Activated CD4-positive, alpha-beta T cell treated with anti-CD3 and anti-CD28 coated beads, Interleukin-2, amount 50 U/mL, for 16 hours (primary cell): Measurements from ENCODE around the gene ZSWIM6.

ENCODE experiments used
- DNase-seq: peaks from one replicate; pipeline ENCODE4 v3.0.0-alpha.2; 2020

Gene ZSWIM6

DNA sequence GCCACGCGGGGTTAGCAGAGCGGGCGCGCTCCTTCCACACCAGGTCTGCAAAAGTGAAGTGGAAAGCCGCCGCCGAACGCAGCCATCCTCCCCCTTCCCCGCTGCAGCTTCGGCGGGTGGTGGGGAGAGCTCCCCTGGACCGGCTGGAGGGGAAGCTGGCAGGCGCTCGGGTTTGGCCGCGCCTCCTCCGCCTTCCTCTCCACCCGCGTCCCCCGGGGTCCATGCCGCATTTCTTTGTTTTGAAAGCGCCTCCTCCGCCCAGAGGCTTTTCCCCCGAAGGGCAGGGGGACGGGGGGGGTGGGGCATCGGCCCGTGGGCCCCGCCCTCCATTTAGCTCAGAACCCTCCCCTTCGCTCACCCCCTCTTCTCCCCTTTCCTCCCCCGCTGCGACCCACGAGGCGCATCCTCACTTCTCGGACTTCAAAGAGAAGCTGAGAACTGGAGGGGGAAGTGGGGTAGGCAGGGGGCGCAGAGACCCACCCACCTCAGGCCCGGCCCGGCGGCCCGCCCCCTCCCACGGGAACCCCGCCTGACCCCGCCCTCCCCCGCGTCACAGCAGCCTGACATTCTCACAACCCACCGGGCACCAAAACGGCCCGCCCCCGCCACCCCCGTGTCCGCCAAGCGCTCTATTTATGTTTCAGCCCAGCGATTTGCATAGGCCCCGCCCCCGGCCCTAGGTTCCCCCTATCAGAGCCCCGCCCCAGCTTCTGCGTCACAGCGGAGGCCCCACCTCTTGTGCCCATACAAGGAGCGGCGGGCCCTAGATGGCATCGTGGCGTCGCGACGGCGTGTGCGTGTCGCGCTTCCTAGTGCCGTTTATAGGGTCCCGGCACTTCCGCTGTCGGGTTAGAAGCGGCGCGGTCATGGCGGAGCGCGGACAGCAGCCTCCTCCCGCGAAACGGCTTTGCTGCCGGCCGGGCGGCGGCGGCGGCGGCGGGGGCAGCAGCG is at the start of gene ZSWIM6:
Gene ZSWIM6 (plus strand): TSS at position 852 of the 951 bp plus-strand sequence. CDS start 15 bp downstream, at position 867.
- DNase-seq = peak; percentile 96

DNA sequence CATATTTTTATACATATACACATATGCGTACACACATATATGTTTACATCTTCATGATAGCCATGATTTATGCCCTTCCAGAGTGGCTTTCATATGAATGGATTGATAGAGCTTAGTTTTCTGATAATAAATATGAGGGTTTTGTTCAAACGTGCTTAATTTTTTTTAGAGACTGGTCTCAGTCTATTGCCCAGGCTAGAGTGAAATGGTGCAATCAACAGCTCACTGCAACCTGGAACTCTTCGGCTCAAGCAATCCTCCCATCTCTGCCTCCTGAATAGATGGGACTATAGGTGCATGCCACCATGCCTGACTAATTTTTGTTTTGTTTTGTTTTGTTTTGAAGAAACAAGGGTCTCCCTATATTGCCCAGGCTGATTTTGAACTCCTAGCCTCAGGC is 48.6 kb upstream of the ZSWIM6 start:
- no peak for DNase-seq

GRCh38 chr5:61285531-61285930 is 46.5 kb upstream of the ZSWIM6 start:
- DNase-seq = no peak

GRCh38 chr5:61286446-61287132 is 45.5 kb upstream of the ZSWIM6 start:
- DNase-seq = no peak

- no peak for DNase-seq
Measured at GRCh38 chr5:61287474-61287873, 44.6 kb upstream of the ZSWIM6 start.

DNA sequence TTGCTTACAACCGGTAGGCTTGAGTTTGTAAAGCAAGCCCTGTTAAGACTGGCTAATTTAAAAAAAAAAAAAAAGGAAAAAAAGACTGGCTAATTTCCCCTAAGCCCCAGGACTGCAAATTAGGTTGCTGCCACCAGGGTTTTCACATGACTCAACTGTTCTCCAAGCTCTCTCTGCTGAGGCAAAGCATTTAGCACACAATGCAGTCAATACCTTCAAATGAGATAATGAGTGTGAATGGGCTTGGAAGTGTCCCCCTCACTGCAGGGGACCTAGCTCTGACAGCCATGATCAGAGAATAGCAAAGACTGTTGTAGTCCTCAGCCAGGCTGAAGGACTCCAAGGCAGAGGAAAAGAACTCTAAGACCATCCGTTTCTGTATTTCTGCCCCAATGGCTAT is 42.8 kb upstream of the ZSWIM6 start:
- DNase-seq = no peak

GRCh38 chr5:61289669-61290306 is 42.3 kb upstream of the ZSWIM6 start:
- no peak for DNase-seq

DNA sequence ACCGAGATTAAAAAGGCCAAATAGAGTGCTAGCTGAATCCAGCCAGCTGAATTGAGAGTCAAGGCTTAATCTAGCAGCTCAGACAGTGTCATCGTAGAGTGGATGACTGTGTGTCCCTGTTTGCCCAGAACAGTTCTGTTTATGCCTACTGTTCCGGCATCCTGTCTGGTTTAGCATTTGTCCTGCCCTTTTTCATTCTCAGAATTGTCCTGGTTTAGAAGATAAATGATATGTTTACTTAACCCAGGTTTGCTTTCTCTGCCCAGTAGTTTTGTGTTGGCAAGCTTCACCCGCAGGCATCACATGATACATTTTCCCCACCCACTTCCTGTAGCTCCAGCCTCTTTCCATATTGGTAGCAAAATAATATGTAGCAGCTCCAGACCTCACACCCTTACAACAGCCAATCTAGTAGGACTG is 41.3 kb upstream of the ZSWIM6 start:
- DNase-seq = no peak

GRCh38 chr5:61292062-61292657 is 39.9 kb upstream of the ZSWIM6 start:
- DNase-seq = no peak

GRCh38 chr5:61293071-61293470 is 39.0 kb upstream of the ZSWIM6 start:
- DNase-seq = no peak

GRCh38 chr5:61293873-61294272 is 38.2 kb upstream of the ZSWIM6 start:
- DNase-seq = no peak

DNA sequence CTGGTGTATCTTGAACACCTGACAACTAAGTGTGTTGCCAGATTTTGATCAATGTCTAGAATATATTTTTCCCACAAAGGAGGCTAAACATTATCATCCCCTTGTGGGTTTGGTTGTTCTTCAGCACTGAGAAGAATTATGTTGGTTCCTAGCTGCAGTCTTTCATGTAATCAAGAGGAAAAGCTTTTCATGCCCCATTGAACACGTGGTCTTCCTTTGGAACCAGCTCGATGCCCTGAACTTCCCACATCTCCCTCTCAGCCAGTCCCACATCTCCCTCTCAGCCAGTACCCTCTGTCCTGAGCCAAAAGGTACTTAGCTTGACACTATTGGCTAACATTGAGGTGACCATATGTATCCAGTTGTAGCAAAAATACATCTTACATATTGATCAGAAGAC is 36.7 kb upstream of the ZSWIM6 start:
- DNase-seq = no peak

- no peak for DNase-seq
Measured at GRCh38 chr5:61298066-61298465, 34.0 kb upstream of the ZSWIM6 start.

DNA sequence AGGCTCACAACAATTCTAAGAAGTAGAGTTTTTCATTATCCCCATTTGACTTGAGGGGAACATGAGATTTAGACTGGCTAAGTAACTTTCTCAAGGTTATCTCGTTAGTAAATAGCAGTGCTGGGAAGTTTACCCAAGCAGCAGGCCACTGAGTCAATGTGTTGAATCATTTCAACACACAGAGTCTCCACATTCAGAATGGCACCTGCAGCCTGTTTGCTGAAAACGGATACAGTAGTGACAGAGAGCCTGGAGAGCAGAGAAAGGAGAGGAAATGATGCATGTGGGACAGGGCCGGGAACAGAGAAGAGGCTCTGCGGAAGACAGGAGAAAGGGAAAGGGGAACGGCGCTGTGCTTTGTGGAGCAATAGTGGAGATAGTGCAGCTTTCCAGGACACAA is 33.5 kb upstream of the ZSWIM6 start:
- no peak for DNase-seq

GRCh38 chr5:61299261-61299681 is 32.8 kb upstream of the ZSWIM6 start:
- no peak for DNase-seq

DNA sequence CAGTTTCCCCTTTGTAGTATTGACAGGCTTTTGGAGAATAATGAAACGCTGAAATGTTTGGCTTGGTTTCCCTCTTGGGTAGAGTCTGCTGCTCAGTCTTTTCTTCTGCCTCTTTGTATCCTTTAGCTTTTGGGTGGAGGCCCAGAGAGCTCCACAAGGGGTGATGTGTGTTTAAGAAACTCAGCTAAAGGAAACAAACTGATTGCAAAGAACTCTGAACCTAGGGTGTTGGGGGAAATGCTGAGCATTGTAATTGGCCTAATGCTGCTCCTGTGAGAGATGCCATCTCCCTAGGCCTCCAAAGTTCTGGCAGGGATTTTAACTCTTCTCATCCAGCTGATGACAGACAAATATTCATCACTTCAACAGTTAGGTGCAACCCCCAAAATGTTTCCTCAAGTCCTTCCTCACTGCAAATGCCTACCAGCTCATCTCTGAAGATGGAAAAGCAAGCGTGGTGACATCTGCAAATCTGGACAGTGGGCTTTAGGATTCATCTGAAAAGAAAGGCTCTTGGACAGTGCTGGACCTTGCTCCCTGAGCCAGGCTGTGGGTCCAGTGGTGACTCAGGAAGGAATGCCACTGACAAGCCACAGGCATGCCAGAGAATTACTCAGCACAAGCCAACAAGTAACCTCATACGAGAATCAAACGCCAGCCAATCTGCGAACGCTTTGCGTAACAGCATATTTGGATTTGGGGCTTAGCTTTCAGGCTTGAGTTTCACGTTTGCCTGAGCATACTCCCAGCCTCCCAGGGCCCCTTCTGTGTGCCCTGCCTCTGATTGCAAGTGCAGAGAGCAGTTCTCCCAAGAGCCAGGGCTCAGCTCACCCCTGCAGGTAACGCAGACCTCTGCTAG is 30.5 kb upstream of the ZSWIM6 start:
- DNase-seq = no peak

GRCh38 chr5:61302200-61302563 is 29.9 kb upstream of the ZSWIM6 start:
- DNase-seq = no peak

DNA sequence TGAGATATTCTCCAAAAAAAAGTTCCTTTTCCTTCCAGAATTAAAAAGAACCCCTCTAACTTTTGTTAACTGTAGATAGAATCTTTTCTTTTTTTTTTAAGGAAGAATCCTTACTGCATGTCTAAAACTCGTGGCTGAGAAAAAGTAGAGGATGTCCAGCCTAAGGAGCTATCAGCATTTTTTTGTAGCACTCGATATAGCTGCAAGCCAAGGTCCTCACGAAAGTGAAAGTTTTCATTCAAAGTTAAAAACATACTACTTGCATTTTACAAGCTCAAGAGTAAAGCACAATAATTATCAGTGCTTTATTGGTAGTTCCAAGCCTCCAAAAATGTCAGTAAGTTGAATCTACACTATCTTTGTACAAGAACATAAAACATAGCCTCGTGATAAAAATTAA is 28.7 kb upstream of the ZSWIM6 start:
- DNase-seq = no peak

DNA sequence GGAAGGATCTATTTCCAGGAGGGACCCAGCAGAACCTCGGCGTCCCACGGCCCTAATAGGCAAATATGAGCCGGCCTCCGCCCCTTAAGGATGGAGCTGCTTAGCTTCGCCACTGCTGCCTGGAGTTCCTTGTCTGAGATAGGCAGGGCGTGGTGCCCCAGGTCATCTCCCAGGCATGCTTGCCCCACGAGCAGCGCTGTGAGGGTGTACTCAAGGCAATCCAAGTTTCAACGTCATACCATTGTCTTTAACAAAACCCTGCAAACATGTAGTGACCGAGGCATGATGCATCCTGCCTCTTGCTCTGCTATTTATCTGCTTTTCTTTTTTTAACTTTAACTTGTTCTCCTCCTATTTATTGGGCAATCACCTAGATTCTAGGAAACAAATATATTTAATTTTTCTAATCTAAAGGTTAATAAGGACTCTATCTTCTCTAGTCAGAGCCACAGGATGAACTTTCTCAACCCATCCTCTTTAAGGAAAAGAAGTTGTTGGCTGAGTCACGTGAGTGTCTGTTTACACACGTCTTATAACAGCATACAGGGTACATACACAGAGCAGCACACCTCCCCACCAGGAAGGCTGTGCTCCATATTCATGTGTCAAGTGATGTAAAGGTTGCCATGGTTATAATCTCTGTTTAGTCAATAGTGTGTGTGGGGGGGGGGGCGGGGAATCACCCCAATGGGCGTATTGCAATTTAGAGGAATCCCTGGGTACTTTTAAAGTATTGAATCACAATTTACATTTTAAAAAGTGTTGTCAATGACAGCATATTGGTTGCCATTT is 27.3 kb upstream of the ZSWIM6 start:
- DNase-seq = no peak

DNA sequence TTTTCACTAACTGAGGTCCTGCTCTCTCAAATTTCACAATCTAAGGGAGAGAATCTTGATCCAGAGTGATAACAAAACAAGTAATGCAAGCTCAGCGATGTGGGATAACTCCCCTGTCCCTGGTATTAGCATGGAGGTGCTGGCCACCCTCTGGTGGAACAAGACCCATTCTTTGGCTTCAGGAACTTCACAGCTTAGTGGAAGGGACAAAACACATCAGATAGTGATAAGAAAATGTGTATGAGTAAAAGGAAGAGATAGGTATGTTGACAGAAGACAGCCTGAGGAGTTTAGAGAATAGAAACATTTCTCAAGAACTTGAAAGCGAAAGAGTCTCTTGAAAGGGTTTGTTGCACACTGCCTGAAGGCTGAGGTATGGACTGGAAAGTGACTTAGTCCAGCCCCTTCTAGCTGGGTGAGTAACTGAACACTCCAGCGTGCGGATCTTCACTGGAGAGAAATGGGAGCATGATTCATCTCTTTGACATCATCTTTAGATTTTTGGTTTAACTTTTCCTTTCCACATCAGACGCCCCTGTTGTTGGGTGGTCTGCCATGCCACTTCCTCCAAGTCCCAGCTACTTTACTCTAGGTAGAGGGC is 25.4 kb upstream of the ZSWIM6 start:
- DNase-seq = peak; percentile 45

DNA sequence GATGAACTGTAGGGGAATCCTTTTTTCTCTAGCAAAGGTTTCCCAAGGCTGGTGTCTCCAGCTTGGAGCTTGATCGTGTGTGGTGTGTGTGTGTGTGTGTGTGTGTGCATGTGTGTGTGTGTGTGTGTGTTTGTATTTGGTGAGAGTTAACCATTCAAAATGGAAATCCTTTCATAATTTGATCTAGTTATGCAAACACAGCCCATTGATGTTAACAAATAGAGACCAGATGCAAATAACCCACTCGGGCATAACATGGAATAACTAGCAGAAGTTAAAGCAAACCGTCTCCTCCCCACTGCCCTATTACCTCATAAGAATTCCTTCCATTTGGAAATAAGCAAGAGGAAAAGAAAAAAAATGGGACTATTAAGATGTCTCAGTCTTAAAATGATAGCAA is 24.9 kb upstream of the ZSWIM6 start:
- no peak for DNase-seq
